GM18873 (cell line): ENCODE results near the gene HECTD3.
A peak's percentile ranks its signal among the peaks of the same experiment; 100 is the strongest.
"Not testable (repeated sequence)": the region's sequence is repeated elsewhere in the genome, so short reads cannot be mapped to it uniquely, and the experiment has no call there.

ENCODE experiments used
- ATAC-seq: cut with Tn5 transposase; IDR thresholded peaks from one replicate; pipeline ENCODE4 v1.9.1; 2021; ENCODE audit warnings: mild to moderate bottlenecking, moderate library complexity, moderate number of reproducible peaks; ENCODE audit not compliant: unreplicated experiment, low FRiP score

The HECTD3 gene

GRCh38 chr1:44995467-44996238, 15.5 kb downstream of the HECTD3 start:
- no peak for ATAC-seq

- no peak for ATAC-seq
Observed at GRCh38 chr1:44994309-44994898, 16.7 kb downstream of the HECTD3 start.

GRCh38 chr1:44988531-44989156, 22.5 kb downstream of the HECTD3 start:
- ATAC-seq: no peak

GRCh38 chr1:44985747-44986359, 25.3 kb downstream of the HECTD3 start:
- peak; percentile 9 for ATAC-seq

- ATAC-seq: not testable (repeated sequence)
Observed at GRCh38 chr1:44977372-44977771, 33.8 kb downstream of the HECTD3 start.

- ATAC-seq: no peak
Observed at GRCh38 chr1:44976252-44976651, 34.9 kb downstream of the HECTD3 start.

GRCh38 chr1:44973645-44974044, 37.5 kb downstream of the HECTD3 start:
- no peak for ATAC-seq

- ATAC-seq: no peak
Observed at GRCh38 chr1:44970317-44970716, 40.8 kb downstream of the HECTD3 start.

GRCh38 chr1:44964396-44964795, 46.7 kb downstream of the HECTD3 start:
- ATAC-seq: no peak

- ATAC-seq: no peak
Observed at GRCh38 chr1:44962729-44963128, 48.4 kb downstream of the HECTD3 start.

GRCh38 chr1:44962022-44962421, 49.1 kb downstream of the HECTD3 start:
- ATAC-seq: not testable (repeated sequence)

GRCh38 chr1:44957566-44957965, 53.6 kb downstream of the HECTD3 start:
- ATAC-seq: not testable (repeated sequence)

GRCh38 chr1:44956077-44956476, 55.0 kb downstream of the HECTD3 start:
- ATAC-seq: not testable (repeated sequence)
